ENCODE data around the gene RMDN2. TPM values are rescaled to one million over a fixed set of nuclear protein-coding genes. Genes with fewer than 3 reads are reported as not detected.

The RMDN2 gene
- 2.1 and 2.4 TPM in 2 replicates for total RNA-seq

DNA sequence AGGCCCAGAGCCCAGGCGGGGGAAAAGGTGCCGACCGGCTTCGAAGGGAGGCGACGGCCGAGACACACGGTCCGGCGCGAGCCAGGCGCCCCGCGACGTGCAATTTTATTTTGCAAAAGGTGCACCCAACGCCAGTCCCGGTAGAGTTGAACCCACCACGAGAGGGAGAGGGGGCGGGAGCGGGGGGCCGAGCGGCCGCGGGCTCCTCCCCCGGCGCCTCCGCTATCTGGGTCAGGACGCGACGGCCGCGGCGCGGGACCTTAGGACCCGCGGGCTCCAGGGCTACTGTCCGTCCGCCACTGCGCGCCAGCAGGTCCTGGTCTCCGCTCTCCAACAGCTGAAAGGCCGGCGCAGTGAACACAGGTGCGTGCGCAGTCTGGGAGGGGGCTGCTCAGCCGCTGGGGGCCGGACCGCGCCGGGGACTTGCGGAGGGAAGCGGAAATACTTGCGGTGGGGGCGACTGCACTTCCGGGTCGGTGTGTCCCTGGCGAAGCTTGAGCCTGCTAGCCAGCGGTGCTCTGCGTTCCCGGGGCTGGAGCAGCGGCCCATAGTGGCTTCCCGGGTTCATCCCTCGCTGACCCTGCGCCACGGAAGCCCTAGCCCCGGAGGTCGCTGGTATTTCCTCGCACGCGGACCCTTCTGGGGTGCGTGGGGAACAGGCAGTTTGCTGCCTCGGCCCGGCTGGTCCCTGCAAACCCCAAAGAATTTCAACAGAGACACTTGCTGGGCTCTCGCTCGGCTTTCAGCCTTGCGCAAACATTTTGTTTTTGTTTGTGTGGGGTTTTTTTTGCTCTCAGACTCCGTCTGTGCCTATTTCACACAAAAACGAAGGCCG lies at the start of gene RMDN2:
Gene RMDN2 (plus strand): TSS at position 225 of the 835 bp plus-strand sequence. CDS start 3,991 bp downstream, outside the sequence.

Other genes starting within 250 kb of the RMDN2 start
- gene CYP1B1, start 150.9 kb downstream of the RMDN2 start, total RNA-seq, result 0.11 and 1.1 TPM in 2 replicates